BLaER1 treated with 17β-estradiol and CSF1 and Interleukin-3, amounts not matched to agents 10 nM and 100 nM (cell line): ENCODE results near the gene CDKN1A.

ENCODE experiments used
- H3K27ac ChIP-seq, 11 experiments: shearing (Covaris generic); formaldehyde crosslinking; 2 replicates each; pipeline ENCODE4 v1.8.1; 2022
- H3K27me3 ChIP-seq, 11 experiments: shearing (Covaris generic); formaldehyde crosslinking; 2 replicates each; pipeline ENCODE4 v1.8.1; 2022
- H3K36me3 ChIP-seq, 11 experiments: shearing (Covaris generic); formaldehyde crosslinking; 2 replicates each; pipeline ENCODE4 v1.8.1; 2022
- H3K4me1 ChIP-seq, 10 experiments: shearing (Covaris generic); formaldehyde crosslinking; 2 replicates each; pipeline ENCODE4 v1.8.1; 2022
- H3K4me2 ChIP-seq, 11 experiments: shearing (Covaris generic); formaldehyde crosslinking; 2 replicates each; pipeline ENCODE4 v1.8.1; 2022
- H3K4me3 ChIP-seq, 10 experiments: shearing (Covaris generic); formaldehyde crosslinking; 2 replicates each; pipeline ENCODE4 v1.8.1; 2022
- H3K9ac ChIP-seq, 11 experiments: shearing (Covaris generic); formaldehyde crosslinking; 2 replicates each; pipeline ENCODE4 v1.8.1; 2022
- H3K9me3 ChIP-seq, 11 experiments: shearing (Covaris generic); formaldehyde crosslinking; replicated peaks in 1 of 11; 2 replicates each; pipeline ENCODE4 v1.8.1; 2022
- H4K20me1 ChIP-seq, 11 experiments: shearing (Covaris generic); formaldehyde crosslinking; 2 replicates each; pipeline ENCODE4 v1.8.1; 2022
- Cebpa-rat ChIP-seq, 11 experiments: shearing (Covaris generic); IDR thresholded peaks; 2 replicates each; pipeline ENCODE4 v1.8.1; 2022

Gene CDKN1A

DNA sequence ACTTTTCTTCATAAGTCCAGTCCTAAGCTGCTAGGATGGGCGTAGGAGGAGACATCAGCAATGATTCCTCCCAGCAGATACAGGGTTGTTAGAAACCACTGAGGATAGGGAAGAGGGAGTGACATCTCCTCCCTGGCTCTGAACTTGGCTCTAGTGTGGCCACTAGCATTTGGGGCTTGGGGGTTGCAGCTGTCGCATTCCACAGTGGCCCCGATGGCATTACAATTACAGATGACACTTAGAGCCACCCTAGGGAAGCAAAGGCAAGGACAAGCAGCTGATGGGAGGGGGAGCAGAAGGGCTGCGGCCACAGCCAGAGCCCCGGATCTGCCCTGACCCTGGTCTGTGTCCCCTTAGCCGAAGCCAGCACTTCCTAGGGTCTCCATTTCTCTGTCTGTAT is 9.5 kb upstream of the CDKN1A start:
- Histone ChIP-seq H3K36me3 (no peaks in the 10 kb centered on the region), H3K9me3 (peaks cover 0 to 6% (median 4%) of the 10 kb centered on the region in 11 experiments; a peak in 3 of 22 replicates), H3K9ac (peak overlapping the region; percentile 42 to 81 (median 75); a peak in 21 of 22 replicates), H3K4me2 (peak overlapping the region; percentile 85 to 96 (median 91)), H3K4me3 (peak overlapping the region in 7 of 10 experiments; percentile 1 to 54 (median 47); a peak in 13 of 20 replicates), H3K4me1 (peaks cover 71 to 97% (median 81%) of the 10 kb centered on the region in 10 experiments), H3K27ac (peak overlapping the region; percentile 31 to 91 (median 87); a peak in 21 of 22 replicates), H4K20me1 (no peaks in the 10 kb centered on the region), H3K27me3 (no peaks in the 10 kb centered on the region)
- no peak for TF ChIP-seq Cebpa-rat (IDR thresholded peaks at IDR 0.05)

DNA sequence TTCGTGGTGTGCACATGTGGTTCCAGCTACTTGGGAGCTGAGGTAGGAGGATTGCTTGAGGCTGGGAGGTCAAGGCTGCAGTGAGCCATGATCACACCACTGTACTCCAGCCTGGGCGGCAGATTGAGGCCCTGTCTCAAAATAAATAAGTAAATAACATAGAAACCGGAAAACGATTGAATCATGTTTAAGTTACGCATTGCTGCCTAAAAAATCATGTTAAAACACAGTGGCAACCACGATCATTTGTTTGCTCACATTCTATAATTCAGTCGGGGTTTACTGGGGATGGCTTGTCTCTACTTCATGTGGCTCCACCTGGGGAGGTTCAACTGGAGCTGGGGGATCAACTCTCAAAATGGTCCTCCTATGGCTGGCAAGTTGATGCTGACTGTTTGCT is 8.2 kb upstream of the CDKN1A start:
- Histone ChIP-seq H3K4me3 (no peak overlapping the region), H3K27me3 (no peaks in the 10 kb centered on the region), H3K4me2 (peak overlapping the region; percentile 85 to 96 (median 91)), H3K4me1 (peaks cover 59 to 97% (median 79%) of the 10 kb centered on the region in 10 experiments), H3K36me3 (no peaks in the 10 kb centered on the region), H3K27ac (peak overlapping the region in 9 of 11 experiments; percentile 82 to 91 (median 88); a peak in 12 of 22 replicates), H3K9ac (peak overlapping the region in 1 of 11 experiments; percentile 12; a peak in 2 of 22 replicates), H3K9me3 (peaks cover 0 to 6% (median 4%) of the 10 kb centered on the region in 11 experiments; a peak in 3 of 22 replicates), H4K20me1 (no peaks in the 10 kb centered on the region)
- TF ChIP-seq Cebpa-rat (IDR thresholded peaks at IDR 0.05) = no peak

DNA sequence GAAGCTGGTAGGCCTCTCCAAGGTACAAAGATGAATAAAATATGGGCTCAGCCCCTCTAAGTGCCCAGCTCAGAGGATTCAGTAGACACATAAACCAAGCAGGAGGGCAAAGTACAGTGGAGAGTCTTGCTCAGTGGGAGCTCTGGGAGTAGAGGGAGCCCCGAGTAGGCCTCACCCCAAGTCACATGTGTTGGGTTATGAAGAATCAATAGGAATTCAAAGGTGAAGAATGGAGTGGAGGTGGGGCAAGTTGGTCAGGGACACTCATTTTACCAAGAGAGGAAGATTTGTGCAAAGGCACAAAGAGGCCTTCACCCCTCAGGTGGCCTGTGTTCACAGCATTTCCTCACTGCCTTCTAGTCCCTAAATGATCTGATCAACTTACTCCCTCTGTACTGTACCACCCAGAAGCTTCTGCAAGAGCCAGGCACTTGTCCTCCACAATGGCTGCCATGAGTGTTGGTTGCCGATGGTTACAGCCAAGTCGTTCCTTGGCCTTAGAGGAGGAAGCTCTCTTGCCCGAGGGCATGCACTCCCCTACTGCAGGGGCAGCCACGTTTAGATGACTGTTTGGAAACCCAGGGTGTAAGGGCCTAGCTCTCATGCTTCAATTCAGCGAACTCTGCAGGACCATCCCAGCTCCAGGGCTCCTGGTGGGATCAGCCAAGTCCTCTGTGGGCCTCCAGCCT is 6.7 kb upstream of the CDKN1A start:
- peaks cover 0 to 6% (median 4%) of the 10 kb centered on the region in 11 experiments; a peak in 3 of 22 replicates for H3K9me3 ChIP-seq
- H3K4me2 ChIP-seq = peak overlapping the region in 7 of 11 experiments; percentile 3 to 31 (median 8); a peak in 7 of 22 replicates
- no peak overlapping the region for H3K4me3 ChIP-seq
- no peak overlapping the region for H3K9ac ChIP-seq
- H4K20me1 ChIP-seq = no peaks in the 10 kb centered on the region
- no peaks in the 10 kb centered on the region for H3K36me3 ChIP-seq
- H3K27ac ChIP-seq = 0 out of 22 replicates have a peak overlapping the region, but pooled peaks of 1 of the 11 experiments have one; percentile 3
- no peak for TF ChIP-seq Cebpa-rat (IDR thresholded peaks at IDR 0.05)
- H3K27me3 ChIP-seq = no peaks in the 10 kb centered on the region
- H3K4me1 ChIP-seq = peaks cover 59 to 97% (median 79%) of the 10 kb centered on the region in 10 experiments

DNA sequence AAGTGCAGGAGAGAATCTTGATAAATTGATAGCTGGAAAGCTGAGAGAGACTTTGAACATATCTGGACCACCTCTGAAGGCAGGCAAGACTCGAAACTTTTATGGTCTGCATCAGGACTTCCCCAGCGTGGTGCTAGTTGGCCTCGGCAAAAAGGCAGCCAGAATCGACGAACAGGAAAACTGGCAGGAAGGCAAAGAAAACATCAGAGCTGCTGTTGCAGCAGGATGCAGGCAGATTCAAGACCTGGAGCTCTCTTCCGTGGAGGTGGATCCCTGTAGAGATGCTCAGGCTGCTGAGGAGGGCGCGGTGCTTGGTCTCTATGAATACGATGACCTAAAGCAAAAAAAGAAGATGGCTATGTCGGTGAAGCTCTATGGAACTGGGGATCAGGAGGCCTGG is 4.6 kb upstream of the CDKN1A start:
- Histone ChIP-seq H4K20me1 (peaks cover 3 to 4% (median 4%) of the 10 kb centered on the region in 11 experiments; a peak in 21 of 22 replicates), H3K4me2 (peak overlapping the region in 5 of 11 experiments; percentile 0 to 99 (median 24); a peak in 5 of 22 replicates), H3K9ac (no peak overlapping the region), H3K4me1 (peaks cover 55 to 91% (median 74%) of the 10 kb centered on the region in 10 experiments), H3K27ac (no peak overlapping the region), H3K4me3 (no peak overlapping the region), H3K9me3 (peaks cover 0 to 6% (median 4%) of the 10 kb centered on the region in 11 experiments; a peak in 3 of 22 replicates), H3K27me3 (no peaks in the 10 kb centered on the region), H3K36me3 (peaks cover 0 to 3% (median 0%) of the 10 kb centered on the region in 11 experiments; a peak in 6 of 22 replicates)
- no peak for TF ChIP-seq Cebpa-rat (IDR thresholded peaks at IDR 0.05)

DNA sequence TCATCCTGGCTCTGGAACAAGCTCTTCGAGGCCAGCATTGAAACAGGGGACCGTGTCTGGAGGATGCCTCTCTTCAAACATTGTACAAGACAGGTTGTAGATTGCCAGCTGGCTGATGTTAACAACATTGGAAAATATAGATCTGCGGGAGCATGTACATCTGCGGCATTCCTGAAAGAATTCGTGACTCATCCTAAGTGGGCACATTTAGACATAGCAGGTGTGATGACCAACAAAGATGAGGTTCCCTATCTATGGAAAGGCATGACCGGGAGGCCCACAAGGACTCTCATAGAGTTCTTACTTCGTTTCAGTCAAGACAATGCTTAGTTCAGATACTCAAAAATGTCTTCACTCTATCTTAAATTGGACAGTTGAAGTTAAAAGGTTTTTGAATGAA is 3.6 kb upstream of the CDKN1A start:
- Histone ChIP-seq H3K9me3 (peaks cover 0 to 6% (median 4%) of the 10 kb centered on the region in 11 experiments; a peak in 3 of 22 replicates), H3K27ac (no peak overlapping the region), H4K20me1 (peaks cover 14 to 15% (median 14%) of the 10 kb centered on the region in 11 experiments), H3K9ac (no peak overlapping the region), H3K36me3 (peaks cover 0 to 14% (median 7%) of the 10 kb centered on the region in 11 experiments; a peak in 13 of 22 replicates), H3K27me3 (no peaks in the 10 kb centered on the region), H3K4me1 (peaks cover 45 to 81% (median 63%) of the 10 kb centered on the region in 10 experiments), H3K4me2 (peak overlapping the region in 7 of 11 experiments; percentile 4 to 99 (median 85); a peak in 9 of 22 replicates), H3K4me3 (no peak overlapping the region)
- TF ChIP-seq Cebpa-rat (IDR thresholded peaks at IDR 0.05) = no peak

DNA sequence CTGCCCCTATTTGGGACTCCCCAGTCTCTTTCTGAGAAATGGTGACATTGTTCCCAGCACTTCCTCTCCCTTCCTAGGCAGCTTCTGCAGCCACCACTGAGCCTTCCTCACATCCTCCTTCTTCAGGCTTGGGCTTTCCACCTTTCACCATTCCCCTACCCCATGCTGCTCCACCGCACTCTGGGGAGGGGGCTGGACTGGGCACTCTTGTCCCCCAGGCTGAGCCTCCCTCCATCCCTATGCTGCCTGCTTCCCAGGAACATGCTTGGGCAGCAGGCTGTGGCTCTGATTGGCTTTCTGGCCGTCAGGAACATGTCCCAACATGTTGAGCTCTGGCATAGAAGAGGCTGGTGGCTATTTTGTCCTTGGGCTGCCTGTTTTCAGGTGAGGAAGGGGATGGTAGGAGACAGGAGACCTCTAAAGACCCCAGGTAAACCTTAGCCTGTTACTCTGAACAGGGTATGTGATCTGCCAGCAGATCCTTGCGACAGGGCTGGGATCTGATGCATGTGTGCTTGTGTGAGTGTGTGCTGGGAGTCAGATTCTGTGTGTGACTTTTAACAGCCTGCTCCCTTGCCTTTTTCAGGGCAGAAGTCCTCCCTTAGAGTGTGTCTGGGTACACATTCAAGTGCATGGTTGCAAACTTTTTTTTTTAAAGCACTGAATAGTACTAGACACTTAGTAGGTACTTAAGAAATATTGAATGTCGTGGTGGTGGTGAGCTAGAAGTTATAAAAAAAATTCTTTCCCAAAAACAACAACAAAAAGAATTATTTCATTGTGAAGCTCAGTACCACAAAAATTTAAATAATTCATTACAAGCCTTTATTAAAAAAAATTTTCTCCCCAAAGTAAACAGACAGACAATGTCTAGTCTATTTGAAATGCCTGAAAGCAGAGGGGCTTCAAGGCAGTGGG is 2.1 kb upstream of the CDKN1A start:
- H3K36me3 ChIP-seq = peaks cover 6 to 24% (median 15%) of the 10 kb centered on the region in 11 experiments; a peak in 18 of 22 replicates
- H4K20me1 ChIP-seq = peaks cover 24 to 29% (median 27%) of the 10 kb centered on the region in 11 experiments
- peaks cover 34 to 67% (median 51%) of the 10 kb centered on the region in 10 experiments for H3K4me1 ChIP-seq
- peak overlapping the region; percentile 92 to 99 (median 95) for H3K9ac ChIP-seq
- no peak for TF ChIP-seq Cebpa-rat (IDR thresholded peaks at IDR 0.05)
- H3K4me2 ChIP-seq = peak overlapping the region; percentile 79 to 99 (median 89)
- H3K4me3 ChIP-seq = peak overlapping the region in 7 of 10 experiments; percentile 79 to 100 (median 94); a peak in 16 of 20 replicates
- 0 out of 22 replicates have a peak, but pooled peaks cover 0 to 4% (median 0%) of the 10 kb centered on the region in 11 experiments for H3K9me3 ChIP-seq
- H3K27ac ChIP-seq = peak overlapping the region; percentile 78 to 99 (median 94)
- no peaks in the 10 kb centered on the region for H3K27me3 ChIP-seq

DNA sequence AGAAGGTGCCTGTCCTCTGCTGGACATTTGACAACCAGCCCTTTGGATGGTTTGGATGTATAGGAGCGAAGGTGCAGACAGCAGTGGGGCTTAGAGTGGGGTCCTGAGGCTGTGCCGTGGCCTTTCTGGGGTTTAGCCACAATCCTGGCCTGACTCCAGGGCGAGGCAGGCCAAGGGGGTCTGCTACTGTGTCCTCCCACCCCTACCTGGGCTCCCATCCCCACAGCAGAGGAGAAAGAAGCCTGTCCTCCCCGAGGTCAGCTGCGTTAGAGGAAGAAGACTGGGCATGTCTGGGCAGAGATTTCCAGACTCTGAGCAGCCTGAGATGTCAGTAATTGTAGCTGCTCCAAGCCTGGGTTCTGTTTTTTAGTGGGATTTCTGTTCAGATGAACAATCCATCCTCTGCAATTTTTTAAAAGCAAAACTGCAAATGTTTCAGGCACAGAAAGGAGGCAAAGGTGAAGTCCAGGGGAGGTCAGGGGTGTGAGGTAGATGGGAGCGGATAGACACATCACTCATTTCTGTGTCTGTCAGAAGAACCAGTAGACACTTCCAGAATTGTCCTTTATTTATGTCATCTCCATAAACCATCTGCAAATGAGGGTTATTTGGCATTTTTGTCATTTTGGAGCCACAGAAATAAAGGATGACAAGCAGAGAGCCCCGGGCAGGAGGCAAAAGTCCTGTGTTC is 1.3 kb upstream of the CDKN1A start:
- Histone ChIP-seq H3K4me1 (peaks cover 42 to 67% (median 52%) of the 10 kb centered on the region in 10 experiments), H3K27ac (peak overlapping the region; percentile 78 to 99 (median 94)), H3K36me3 (peaks cover 11 to 32% (median 23%) of the 10 kb centered on the region in 11 experiments; a peak in 21 of 22 replicates), H3K4me3 (peak overlapping the region; percentile 5 to 100 (median 94); a peak in 17 of 20 replicates), H3K4me2 (peak overlapping the region; percentile 79 to 99 (median 89)), H4K20me1 (peaks cover 32 to 37% (median 35%) of the 10 kb centered on the region in 11 experiments), H3K9ac (peak overlapping the region; percentile 92 to 99 (median 95)), H3K9me3 (no peaks in the 10 kb centered on the region), H3K27me3 (no peaks in the 10 kb centered on the region)
- TF ChIP-seq Cebpa-rat (IDR thresholded peaks at IDR 0.05) = no peak
